ENCODE data around the gene VPS37C.

- TF ChIP-seq CTCF (IDR thresholded peaks at IDR 0.05) (no peak), ZFX (IDR thresholded peaks at IDR 0.05; ENCODE audit: borderline replicate concordance) (no peak)
Measured at GRCh38 chr11:61141601-61142028, 19.6 kb downstream of the VPS37C start.

All from 22Rv1 (cell line).